ENCODE measurements around the gene CPN2. TPM values are rescaled to one million over a fixed set of nuclear protein-coding genes. Genes with fewer than 3 reads are reported as not detected.

Gene CPN2
- total RNA-seq, 1 experiment from 2014 or later = not detected

DNA sequence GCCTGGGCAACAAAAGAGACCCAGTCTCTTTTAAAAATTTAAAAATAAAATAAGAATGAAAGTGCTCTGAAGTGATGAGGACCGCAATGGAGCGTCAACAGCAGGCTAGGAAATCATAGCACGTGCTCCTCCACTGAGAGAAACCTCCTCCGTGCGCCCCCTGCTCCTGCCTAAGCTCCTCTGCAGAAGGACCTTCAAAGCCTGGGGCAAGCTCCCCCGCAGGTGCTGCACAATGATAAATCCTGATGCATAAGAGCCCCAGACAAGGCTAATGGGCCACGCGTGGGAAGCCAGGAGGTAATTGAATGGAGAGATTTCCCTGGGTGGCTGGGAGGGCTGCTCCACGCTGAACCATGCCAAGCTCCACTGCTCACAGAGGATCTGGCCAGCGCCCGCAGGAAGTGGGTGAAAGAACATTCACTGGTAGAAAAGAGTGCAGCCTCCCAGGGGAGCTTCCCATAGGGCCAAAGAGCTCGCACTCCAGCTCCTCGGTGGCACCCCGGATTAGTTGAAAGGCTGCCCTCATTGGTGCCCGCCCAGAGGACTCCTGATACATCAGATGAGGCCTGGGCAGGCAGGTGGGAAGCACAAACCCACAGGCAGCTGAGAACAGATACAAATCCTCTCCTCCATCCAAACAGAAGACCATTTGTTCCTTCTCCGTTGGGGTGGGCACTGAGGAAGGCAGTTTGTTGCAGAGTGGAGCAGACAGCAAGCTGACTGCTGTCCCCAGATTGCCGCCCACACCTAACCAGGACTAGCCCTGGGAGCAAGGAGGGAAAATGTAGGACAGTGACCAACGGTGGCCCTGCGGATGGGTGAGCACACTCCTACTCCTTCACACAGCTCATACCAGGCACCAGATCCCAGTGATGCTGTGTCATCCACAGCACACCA lies 52.5 kb downstream of the CPN2 start:
- Histone ChIP-seq H3K23me2 (ENCODE audit: insufficient read length, low read depth, low read length, poor library complexity, severe bottlenecking) (peaks cover 8% of the 10 kb centered on the region), H3K79me2 (ENCODE audit: insufficient read depth, low read length) (no peaks in the 10 kb centered on the region), H3K56ac (ENCODE audit: insufficient read length, low read depth, low read length) (no peak overlapping the region), H2BK15ac (ENCODE audit: low read depth, low read length) (no peak overlapping the region), H3K4me1 (ENCODE audit: insufficient read depth, low read length) (0 out of 2 replicates have a peak, but pooled peaks cover 2% of the 10 kb centered on the region), H4K8ac (replicated peaks; ENCODE audit: insufficient read length, low read depth, low read length) (no peak overlapping the region), H4K91ac (ENCODE audit: insufficient read length, low read depth, low read length) (no peak overlapping the region), H3K18ac (ENCODE audit: insufficient read length, low read depth, low read length) (no peak overlapping the region), H3T11ph (ENCODE audit: low read length) (no peak overlapping the region), H3K9me3 (ENCODE audit: control insufficient read depth, low read depth, low read length) (no peaks in the 10 kb centered on the region), H3K79me1 (ENCODE audit: insufficient read depth, low read depth, low read length, poor library complexity, severe bottlenecking) (no peaks in the 10 kb centered on the region), H2BK120ac (ENCODE audit: low read depth, low read length, poor library complexity, severe bottlenecking) (no peak overlapping the region), H3K9ac (ENCODE audit: extremely low read depth, insufficient read length, low read length) (no peak overlapping the region), H3K23ac (ENCODE audit: insufficient read length, low read depth, low read length) (no peak overlapping the region), H4K20me1 (ENCODE audit: control insufficient read depth, insufficient read depth, insufficient read length) (no peaks in the 10 kb centered on the region), H3K27ac (ENCODE audit: insufficient read length, low read depth, low read length) (no peak overlapping the region), H3K4ac (ENCODE audit: low read depth, low read length) (no peak overlapping the region), H2BK5ac (ENCODE audit: insufficient read length, low read length) (no peak overlapping the region), H2BK12ac (ENCODE audit: insufficient read length, low read depth, low read length) (no peak overlapping the region), H3K14ac (ENCODE audit: insufficient read depth, low read length) (no peak overlapping the region), H2AK5ac (ENCODE audit: insufficient read length, low read length) (no peak overlapping the region), H4K5ac (ENCODE audit: insufficient read length, low read depth, low read length) (no peak overlapping the region), H3K27me3 (ENCODE audit: insufficient read depth, low read length) (no peaks in the 10 kb centered on the region), H2AFZ (ENCODE audit: low read length) (no peak overlapping the region), H2BK20ac (ENCODE audit: low read depth, low read length, poor library complexity, severe bottlenecking) (no peak overlapping the region), H3K4me2 (ENCODE audit: insufficient read depth, insufficient read length, low read length) (no peak overlapping the region)
- TF ChIP-seq, protein P1, sequence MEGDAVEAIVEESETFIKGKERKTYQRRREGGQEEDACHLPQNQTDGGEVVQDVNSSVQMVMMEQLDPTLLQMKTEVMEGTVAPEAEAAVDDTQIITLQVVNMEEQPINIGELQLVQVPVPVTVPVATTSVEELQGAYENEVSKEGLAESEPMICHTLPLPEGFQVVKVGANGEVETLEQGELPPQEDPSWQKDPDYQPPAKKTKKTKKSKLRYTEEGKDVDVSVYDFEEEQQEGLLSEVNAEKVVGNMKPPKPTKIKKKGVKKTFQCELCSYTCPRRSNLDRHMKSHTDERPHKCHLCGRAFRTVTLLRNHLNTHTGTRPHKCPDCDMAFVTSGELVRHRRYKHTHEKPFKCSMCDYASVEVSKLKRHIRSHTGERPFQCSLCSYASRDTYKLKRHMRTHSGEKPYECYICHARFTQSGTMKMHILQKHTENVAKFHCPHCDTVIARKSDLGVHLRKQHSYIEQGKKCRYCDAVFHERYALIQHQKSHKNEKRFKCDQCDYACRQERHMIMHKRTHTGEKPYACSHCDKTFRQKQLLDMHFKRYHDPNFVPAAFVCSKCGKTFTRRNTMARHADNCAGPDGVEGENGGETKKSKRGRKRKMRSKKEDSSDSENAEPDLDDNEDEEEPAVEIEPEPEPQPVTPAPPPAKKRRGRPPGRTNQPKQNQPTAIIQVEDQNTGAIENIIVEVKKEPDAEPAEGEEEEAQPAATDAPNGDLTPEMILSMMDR (conservative IDR thresholded peaks at IDR 0.05) = no peak
- no peak overlapping the region; a peak in 1 of 7 replicates for H3K27ac Mint-ChIP-seq
- H3K27me3 Mint-ChIP-seq (ENCODE audit: low read depth) = peaks cover 4% of the 10 kb centered on the region
- no peaks in the 10 kb centered on the region; a peak in 1 of 5 replicates for H3K9me3 Mint-ChIP-seq
- DNase-seq = no peak
- no peak overlapping the region for H3K4me3 Mint-ChIP-seq
- H3K4me1 Mint-ChIP-seq = peaks cover 40 to 50% of the 10 kb centered on the region in 2 experiments
- peaks cover 0 to 4% (median 0%) of the 10 kb centered on the region in 3 experiments; a peak in 1 of 7 replicates for H3K36me3 Mint-ChIP-seq (ENCODE audit: insufficient read depth in 1 of 3, low read depth in 3 of 3)
- no CpG with 5 or more reads among the region's 19 CpGs for WGBS (ENCODE audit: extremely low coverage, insufficient read length, low lambda C conversion rate)

Data from H9 (cell line).